ENCODE data around the gene VANGL2. TPM values are rescaled to one million over a fixed set of nuclear protein-coding genes. Genes with fewer than 3 reads are reported as not detected.

The VANGL2 gene
- total RNA-seq, 4 donors from 2014 or later, result 0.84 to 2.0 (median 1.4) TPM

- no peak overlapping the region for H3K27ac ChIP-seq
- no peaks in the 10 kb centered on the region for H3K27me3 ChIP-seq
- WGBS, 2 donors, result 64 to 71% methylated on average over 14 to 41 of the region's 42 CpGs
- H3K9me3 ChIP-seq, result no peaks in the 10 kb centered on the region
- H3K4me3 ChIP-seq, result no peak overlapping the region
- TF ChIP-seq CTCF (IDR thresholded peaks at IDR 0.05) (no peak), EP300 (IDR thresholded peaks at IDR 0.05) (no peak), POLR2A (IDR thresholded peaks at IDR 0.05) (no peak)
- peaks cover 0 to 21% (median 11%) of the 10 kb centered on the region in 4 donors for H3K4me1 ChIP-seq
- H3K36me3 ChIP-seq, result no peaks in the 10 kb centered on the region
- DNase-seq (ENCODE audit: low spot score in 2 of 2), result no peak
Measured at GRCh38 chr1:160370561-160371345, 29.6 kb upstream of the VANGL2 start.

- TF ChIP-seq POLR2A (IDR thresholded peaks at IDR 0.05) (no peak), CTCF (IDR thresholded peaks at IDR 0.05) (no peak), EP300 (IDR thresholded peaks at IDR 0.05) (no peak)
- peaks cover 0 to 26% (median 16%) of the 10 kb centered on the region in 4 donors for H3K4me1 ChIP-seq
- H3K36me3 ChIP-seq, result no peaks in the 10 kb centered on the region
- H3K9me3 ChIP-seq, result no peaks in the 10 kb centered on the region
- H3K4me3 ChIP-seq, result no peak overlapping the region
- H3K27ac ChIP-seq, result no peak overlapping the region
- H3K27me3 ChIP-seq, result no peaks in the 10 kb centered on the region
- DNase-seq (ENCODE audit: low spot score in 2 of 2), result no peak
Measured at GRCh38 chr1:160371346-160371631, 29.1 kb upstream of the VANGL2 start.

- no peak overlapping the region for H3K27ac ChIP-seq
- H3K4me3 ChIP-seq, result no peak overlapping the region
- no peaks in the 10 kb centered on the region for H3K36me3 ChIP-seq
- no peak for TF ChIP-seq CTCF (IDR thresholded peaks at IDR 0.05)
- TF ChIP-seq EP300 (IDR thresholded peaks at IDR 0.05), result no peak
- TF ChIP-seq POLR2A (IDR thresholded peaks at IDR 0.05), result no peak
- no peak for DNase-seq (ENCODE audit: low spot score in 2 of 2)
- peaks cover 0 to 29% (median 20%) of the 10 kb centered on the region in 4 donors for H3K4me1 ChIP-seq
- WGBS, 2 donors, result 76 to 78% methylated on average over 4 of the region's 4 CpGs
- H3K27me3 ChIP-seq, result no peaks in the 10 kb centered on the region
- H3K9me3 ChIP-seq, result no peaks in the 10 kb centered on the region
Measured at GRCh38 chr1:160371756-160372155, 28.6 kb upstream of the VANGL2 start.

- WGBS, 2 donors, result 78 to 80% methylated on average over 4 of the region's 4 CpGs
Measured at GRCh38 chr1:160373696-160374095, 26.7 kb upstream of the VANGL2 start.

More at GRCh38 chr1:160373696-160374095, 26.7 kb upstream of the VANGL2 start:
- no peak for DNase-seq (ENCODE audit: low spot score in 2 of 2)
- TF ChIP-seq EP300 (IDR thresholded peaks at IDR 0.05), result no peak
- TF ChIP-seq CTCF (IDR thresholded peaks at IDR 0.05), result no peak
- no peak for TF ChIP-seq POLR2A (IDR thresholded peaks at IDR 0.05)
- Histone ChIP-seq H3K4me1 (peaks cover 0 to 29% (median 20%) of the 10 kb centered on the region in 4 donors), H3K27me3 (no peaks in the 10 kb centered on the region), H3K27ac (peak overlapping the region in 2 of 4 donors; percentile 78 to 90), H3K4me3 (no peak overlapping the region), H3K36me3 (no peaks in the 10 kb centered on the region), H3K9me3 (no peaks in the 10 kb centered on the region)
